DMS153 (cell line): ENCODE data around the gene FAF1.
"Not testable (repeated sequence)": the region's sequence is repeated elsewhere in the genome, so short reads cannot be mapped to it uniquely, and the experiment has no call there.

Experiments used
- DNase-seq: peaks from one replicate; lab custom pipeline; 2025; lab: John Stamatoyannopoulos, UW

Gene FAF1

GRCh38 chr1:50553921-50554320 lies 406.1 kb downstream of the FAF1 start:
- no peak for DNase-seq

GRCh38 chr1:50548243-50548642 lies 411.8 kb downstream of the FAF1 start:
- no peak for DNase-seq

- DNase-seq: no peak
These were observed 417.7 kb downstream of the FAF1 start for GRCh38 chr1:50542362-50542761.

GRCh38 chr1:50538476-50538875 lies 421.6 kb downstream of the FAF1 start:
- DNase-seq: no peak

GRCh38 chr1:50531601-50532000 lies 428.5 kb downstream of the FAF1 start:
- DNase-seq: no peak

GRCh38 chr1:50531027-50531426 lies 429.0 kb downstream of the FAF1 start:
- no peak for DNase-seq

- no peak for DNase-seq
These were observed 430.6 kb downstream of the FAF1 start for GRCh38 chr1:50529510-50529909.

GRCh38 chr1:50527987-50528320 lies 432.1 kb downstream of the FAF1 start:
- DNase-seq: not testable (repeated sequence)

GRCh38 chr1:50527249-50527986 lies 432.6 kb downstream of the FAF1 start:
- no peak for DNase-seq

- no peak for DNase-seq
These were observed 433.6 kb downstream of the FAF1 start for GRCh38 chr1:50526431-50526830.

GRCh38 chr1:50523548-50523947 lies 436.5 kb downstream of the FAF1 start:
- DNase-seq: no peak

- DNase-seq: no peak
These were observed 437.2 kb downstream of the FAF1 start for GRCh38 chr1:50522691-50523342.

GRCh38 chr1:50521703-50522102 lies 438.4 kb downstream of the FAF1 start:
- DNase-seq: no peak

- DNase-seq: no peak
These were observed 442.6 kb downstream of the FAF1 start for GRCh38 chr1:50517488-50517887.

GRCh38 chr1:50516056-50516455 lies 444.0 kb downstream of the FAF1 start:
- no peak for DNase-seq

- no peak for DNase-seq
These were observed 452.0 kb downstream of the FAF1 start for GRCh38 chr1:50508040-50508586.

GRCh38 chr1:50505427-50505826 lies 454.6 kb downstream of the FAF1 start:
- DNase-seq: no peak

GRCh38 chr1:50503515-50503914 lies 456.6 kb downstream of the FAF1 start:
- DNase-seq: no peak

GRCh38 chr1:50502147-50502546 lies 457.9 kb downstream of the FAF1 start:
- no peak for DNase-seq

- DNase-seq: no peak
These were observed 463.1 kb downstream of the FAF1 start for GRCh38 chr1:50497007-50497406.

- DNase-seq: peak; percentile 90
These were observed 466.4 kb downstream of the FAF1 start for GRCh38 chr1:50493710-50494109.

GRCh38 chr1:50492142-50492541 lies 467.9 kb downstream of the FAF1 start:
- no peak for DNase-seq

GRCh38 chr1:50491142-50491541 lies 468.9 kb downstream of the FAF1 start:
- no peak for DNase-seq

- no peak for DNase-seq
These were observed 469.4 kb downstream of the FAF1 start for GRCh38 chr1:50490640-50491039.
